ENCODE data around the gene SUSD6. TPM values are rescaled to one million over a fixed set of nuclear protein-coding genes. Genes with fewer than 3 reads are reported as not detected.
A peak's percentile ranks its signal among the peaks of the same experiment; 100 is the strongest.

The SUSD6 gene
- total RNA-seq, 1 donor from 2014 or later, result 67.1 TPM

- ChIA-PET CTCF (interaction anchor here (1.0 to 3.4 kb wide), 2 partner anchors 12 to 110 kb away, joined by 3 to 14 read pairs; no protein-coding TSS in a partner anchor), POLR2A (interaction anchor here (1.0 kb wide), 1 partner anchor 56 kb away, joined by 6 read pairs; no protein-coding TSS in a partner anchor)
Observed at GRCh38 chr14:69617796-69618195, 6.4 kb downstream of the SUSD6 start.

GRCh38 chr14:69619012-69619411 lies 7.6 kb downstream of the SUSD6 start:
- Mint-ChIP-seq H3K4me1 (peaks cover 95% of the 10 kb centered on the region), H3K9me3 (no peaks in the 10 kb centered on the region), H3K27me3 (no peaks in the 10 kb centered on the region), H3K27ac (peak overlapping the region; percentile 99), H3K4me3 (peak overlapping the region; percentile 45), H3K36me3 (ENCODE audit: low read depth) (peaks cover 9% of the 10 kb centered on the region)
- intact Hi-C loops (cut with micrococcal nuclease), result loop anchor here (10.0 kb wide), 2 partner anchors 1036 to 1186 kb away; partner anchors contain the start of gene MAP3K9
- ATAC-seq (ENCODE audit: low read depth) (no peak), DNase-seq (no peak)
- ChIA-PET CTCF (no interaction called here), POLR2A (interaction anchor here (1.6 to 2.1 kb wide), 2 partner anchors 11 to 55 kb away, joined by 4 to 11 read pairs; no protein-coding TSS in a partner anchor)
- TF ChIP-seq CTCF (IDR thresholded peaks at IDR 0.05), result no peak

More at GRCh38 chr14:69617796-69618195, 6.4 kb downstream of the SUSD6 start:
- no peaks in the 10 kb centered on the region for H3K27me3 Mint-ChIP-seq
- peak overlapping the region; percentile 21 for H3K4me3 Mint-ChIP-seq
- H3K27ac Mint-ChIP-seq, result peak overlapping the region; percentile 99
- H3K36me3 Mint-ChIP-seq (ENCODE audit: low read depth), result peaks cover 9% of the 10 kb centered on the region
- DNase-seq, result no peak
- TF ChIP-seq CTCF (IDR thresholded peaks at IDR 0.05), result no peak
- peaks cover 99% of the 10 kb centered on the region for H3K4me1 Mint-ChIP-seq
- no peak for ATAC-seq (ENCODE audit: low read depth)
- intact Hi-C loops (cut with micrococcal nuclease), result loop anchor here (10.0 kb wide), 2 partner anchors 1037 to 1187 kb away; partner anchors contain the start of gene MAP3K9
- no peaks in the 10 kb centered on the region for H3K9me3 Mint-ChIP-seq

- H3K9me3 Mint-ChIP-seq, result no peaks in the 10 kb centered on the region
- DNase-seq (no peak), ATAC-seq (ENCODE audit: low read depth) (peak; percentile 20)
- intact Hi-C loops (cut with micrococcal nuclease), result loop anchor here (1.0 kb wide), 1 partner anchor 18 kb away; no protein-coding TSS in a partner anchor
- CTCF ChIA-PET, result no interaction called here
- H3K27me3 Mint-ChIP-seq, result no peaks in the 10 kb centered on the region
- peaks cover 9% of the 10 kb centered on the region for H3K36me3 Mint-ChIP-seq (ENCODE audit: low read depth)
- POLR2A ChIA-PET, result interaction anchor here (1.6 to 2.1 kb wide), 2 partner anchors 9 to 53 kb away, joined by 4 to 11 read pairs; no protein-coding TSS in a partner anchor
- TF ChIP-seq CTCF (IDR thresholded peaks at IDR 0.05), result no peak
- H3K4me1 Mint-ChIP-seq, result peaks cover 96% of the 10 kb centered on the region
- peak overlapping the region; percentile 99 for H3K27ac Mint-ChIP-seq
- H3K4me3 Mint-ChIP-seq, result peak overlapping the region; percentile 39
Observed at GRCh38 chr14:69620211-69620611, 8.8 kb downstream of the SUSD6 start.

DNA sequence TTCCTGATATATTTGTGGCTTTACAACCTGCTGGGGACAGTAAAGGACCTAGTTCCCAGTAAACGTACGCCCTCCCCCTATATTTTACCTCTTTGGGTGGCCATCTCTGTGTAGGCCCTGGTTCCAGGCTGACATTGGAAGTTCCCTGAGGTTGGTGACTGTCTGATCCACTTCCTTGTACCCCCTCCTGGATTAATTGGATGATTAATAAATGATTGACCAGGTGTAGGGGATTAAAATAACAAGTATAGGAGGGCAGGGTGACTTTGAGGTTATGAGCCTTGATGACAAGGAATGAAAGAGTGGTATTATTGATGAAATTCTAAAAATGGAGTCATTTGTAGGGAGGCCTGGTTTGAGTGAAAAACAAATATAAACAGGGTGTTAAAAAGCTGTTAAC lies 9.6 kb downstream of the SUSD6 start:
- peak overlapping the region; percentile 99 for H3K27ac Mint-ChIP-seq
- peaks cover 96% of the 10 kb centered on the region for H3K4me1 Mint-ChIP-seq
- H3K9me3 Mint-ChIP-seq, result no peaks in the 10 kb centered on the region
- ATAC-seq (ENCODE audit: low read depth) (no peak), DNase-seq (no peak)
- no peaks in the 10 kb centered on the region for H3K27me3 Mint-ChIP-seq
- peaks cover 9% of the 10 kb centered on the region for H3K36me3 Mint-ChIP-seq (ENCODE audit: low read depth)
- ChIA-PET POLR2A (interaction anchor here (2.1 kb wide), 1 partner anchor 9 kb away, joined by 11 read pairs; no protein-coding TSS in a partner anchor), CTCF (no interaction called here)
- intact Hi-C loops (cut with micrococcal nuclease), result loop anchor here (1.0 kb wide), 1 partner anchor 17 kb away; no protein-coding TSS in a partner anchor
- TF ChIP-seq CTCF (IDR thresholded peaks at IDR 0.05), result no peak
- no peak overlapping the region for H3K4me3 Mint-ChIP-seq

DNA sequence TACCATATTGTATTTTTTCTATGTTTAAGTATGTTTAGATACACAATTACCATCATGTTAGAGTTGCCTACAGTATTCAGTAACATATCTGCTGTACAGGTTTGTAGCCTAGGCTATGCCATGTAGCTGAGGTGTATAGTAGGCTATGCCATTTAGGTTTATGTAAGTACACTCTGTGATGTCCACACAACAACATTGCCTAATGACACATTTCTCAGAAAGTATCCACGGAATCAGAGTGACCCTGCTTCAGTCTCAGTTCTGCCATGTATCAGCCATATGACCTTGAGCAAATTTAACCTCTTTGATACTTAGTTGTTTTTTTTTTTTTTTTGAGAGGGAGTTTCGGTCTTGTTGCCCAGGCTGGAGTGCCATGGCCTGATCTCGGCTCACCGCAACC lies 12.7 kb downstream of the SUSD6 start:
- no peak for DNase-seq
- H3K4me1 Mint-ChIP-seq, result peaks cover 93% of the 10 kb centered on the region
- H3K36me3 Mint-ChIP-seq (ENCODE audit: low read depth), result peaks cover 12% of the 10 kb centered on the region
- peak overlapping the region; percentile 35 for H3K27ac Mint-ChIP-seq
- no peak overlapping the region for H3K4me3 Mint-ChIP-seq
- intact Hi-C loops (cut with micrococcal nuclease), result no loop called here
- no peaks in the 10 kb centered on the region for H3K9me3 Mint-ChIP-seq
- ChIA-PET CTCF (no interaction called here), POLR2A (interaction anchor here (1.0 to 1.7 kb wide), 4 partner anchors 9 to 13 kb away, joined by 4 to 20 read pairs (median 8); partner anchors contain the start of gene SUSD6)
- ATAC-seq (ENCODE audit: low read depth), result no peak
- H3K27me3 Mint-ChIP-seq, result no peaks in the 10 kb centered on the region
- TF ChIP-seq CTCF (IDR thresholded peaks at IDR 0.05), result no peak
